IMR-90 (cell line): ENCODE measurements around the gene ATG7. TPM values are rescaled to one million over a fixed set of nuclear protein-coding genes. Genes with fewer than 3 reads are reported as not detected.
A peak's percentile ranks its signal among the peaks of the same experiment; 100 is the strongest.

Experiments used
- ATAC-seq: fragments of 200-7000 bp; cut with Tn5 transposase; 2 replicates; pipeline ENCODE4 v1.9.1; 2020; ENCODE audit warnings: low read depth, mild to moderate bottlenecking, moderate library complexity
- BruUV-seq: library from RNA; stranded (reverse); fragments of 400-500 nt; replicated peaks from 2 replicates; lab custom pipeline; 2021; lab: Mats Ljungman, UMichigan
- CTCF ChIA-PET: fragments of 300-600 bp; formaldehyde crosslinking; extraction: SDS; loops from one replicate; lab custom pipeline; 2021; ENCODE audit warnings: antibody characterized with exemption; lab: Yijun Ruan, JAX
- POLR2A ChIA-PET: fragments of 300-600 bp; sonication (Branson Sonifier 250); formaldehyde crosslinking; loops from one replicate; lab custom pipeline; 2022; ENCODE audit warnings: antibody characterized with exemption; ENCODE audit not compliant: unreplicated experiment; lab: Charles Lee
- DNase-seq: peaks from one replicate; pipeline ENCODE4 v3.0.0; 2013
- H2AFZ ChIP-seq: replicated peaks from 2 replicates; pipeline ENCODE3; 2013; ENCODE audit warnings: low read length, mild to moderate bottlenecking; ENCODE audit not compliant: poor library complexity
- H2AK5ac ChIP-seq: 2 replicates; pipeline ENCODE4 v1.6.1; 2013; ENCODE audit warnings: low read depth, low read length, inconsistent platforms
- H2AK9ac ChIP-seq: replicated peaks from 2 replicates; pipeline ENCODE3; 2013; ENCODE audit warnings: mild to moderate bottlenecking, low read depth, low read length, moderate library complexity; ENCODE audit not compliant: poor library complexity
- H2BK120ac ChIP-seq: 2 replicates; pipeline ENCODE4 v1.6.1; 2013; ENCODE audit warnings: low read depth, low read length, inconsistent platforms
- H2BK15ac ChIP-seq: 3 replicates; pipeline ENCODE4 v1.6.1; 2013; ENCODE audit warnings: low read depth, low read length, inconsistent platforms
- H2BK20ac ChIP-seq: 2 replicates; pipeline ENCODE4 v1.6.1; 2013; ENCODE audit warnings: low read depth, mild to moderate bottlenecking, inconsistent platforms, low read length, moderate library complexity
- H2BK5ac ChIP-seq: 2 replicates; pipeline ENCODE4 v1.6.1; 2013; ENCODE audit warnings: mild to moderate bottlenecking, low read depth, low read length, inconsistent platforms; ENCODE audit not compliant: poor library complexity, severe bottlenecking
- H3K14ac ChIP-seq: replicated peaks from 2 replicates; pipeline ENCODE4 v1.6.1; 2013; ENCODE audit warnings: low read depth, low read length, inconsistent platforms
- H3K18ac ChIP-seq: 2 replicates; pipeline ENCODE4 v1.6.1; 2013; ENCODE audit warnings: low read depth, low read length, control low read depth
- H3K23ac ChIP-seq: 2 replicates; pipeline ENCODE4 v1.6.1; 2013; ENCODE audit warnings: low read depth, low read length, inconsistent platforms
- H3K27ac ChIP-seq: 2 replicates; pipeline ENCODE4 v1.5.1; 2013; ENCODE audit warnings: mild to moderate bottlenecking, control low read depth, low read length; ENCODE audit not compliant: insufficient read depth
- H3K27me3 ChIP-seq: 2 replicates; pipeline ENCODE4 v1.6.1; 2013; ENCODE audit warnings: low read length; ENCODE audit not compliant: control insufficient read depth, insufficient read depth
- H3K36me3 ChIP-seq: 2 replicates; pipeline ENCODE4 v1.6.1; 2013; ENCODE audit warnings: low read length, mixed read lengths; ENCODE audit not compliant: control insufficient read depth, insufficient read depth
- H3K4ac ChIP-seq: 2 replicates; pipeline ENCODE4 v1.6.1; 2013; ENCODE audit warnings: low read depth, low read length, inconsistent platforms
- H3K4me1 ChIP-seq: 2 replicates; pipeline ENCODE4 v1.6.1; 2013; ENCODE audit warnings: low read length, mixed read lengths; ENCODE audit not compliant: control insufficient read depth, insufficient read depth
- H3K4me2 ChIP-seq: 2 replicates; pipeline ENCODE4 v1.6.1; 2013; ENCODE audit warnings: low read depth, mild to moderate bottlenecking, control low read depth, low read length, moderate library complexity
- H3K4me3 ChIP-seq: 2 replicates; pipeline ENCODE4 v1.5.1; 2013; ENCODE audit warnings: low read depth, mild to moderate bottlenecking, control low read depth, low read length, moderate library complexity; ENCODE audit not compliant: insufficient read depth
- H3K56ac ChIP-seq: 2 replicates; pipeline ENCODE4 v1.6.1; 2013; ENCODE audit warnings: low read length, inconsistent platforms; ENCODE audit not compliant: insufficient read depth; ENCODE audit errors: extremely low read depth
- H3K79me1 ChIP-seq, 2 experiments: 2 replicates each; pipeline ENCODE4 v1.6.1; 2013; ENCODE audit warnings: low read length in 2 of 2, inconsistent platforms in 1 of 2, low read depth in 1 of 2
- H3K9ac ChIP-seq: 2 replicates; pipeline ENCODE4 v1.6.1; 2013; ENCODE audit warnings: low read depth, low read length, control low read depth
- H3K9me1 ChIP-seq: 2 replicates; pipeline ENCODE4 v1.6.1; 2013; ENCODE audit warnings: low read length, inconsistent platforms; ENCODE audit not compliant: insufficient read depth
- H3K9me3 ChIP-seq: 2 replicates; pipeline ENCODE4 v1.6.1; 2013; ENCODE audit warnings: low read length; ENCODE audit not compliant: control insufficient read depth, insufficient read depth
- H4K20me1 ChIP-seq: 2 replicates; pipeline ENCODE4 v1.6.1; 2013; ENCODE audit warnings: low read length, inconsistent platforms; ENCODE audit not compliant: insufficient read depth
- H4K5ac ChIP-seq: 2 replicates; pipeline ENCODE4 v1.6.1; 2013; ENCODE audit warnings: mild to moderate bottlenecking, low read depth, low read length, control low read depth
- H4K8ac ChIP-seq, 2 experiments: 2 replicates each; pipeline ENCODE4 v1.6.1; 2013; ENCODE audit warnings: low read depth in 2 of 2, low read length in 2 of 2, control low read depth in 1 of 2, inconsistent platforms in 1 of 2
- H4K91ac ChIP-seq: 2 replicates; pipeline ENCODE4 v1.6.1; 2013; ENCODE audit warnings: low read depth, low read length, inconsistent platforms; ENCODE audit not compliant: insufficient read depth
- BHLHE40 ChIP-seq: fragments of 150-350 bp; IDR thresholded peaks from 2 replicates; pipeline ENCODE4 v1.6.1; 2016; ENCODE audit warnings: mild to moderate bottlenecking, low read depth, low read length
- CEBPB ChIP-seq: IDR thresholded peaks from 2 replicates; pipeline ENCODE4 v1.6.1; 2012; ENCODE audit warnings: low read depth, low read length, improper control_type of control experiment
- CHD1 ChIP-seq: IDR thresholded peaks from 2 replicates; pipeline ENCODE4 v1.6.1; 2012; ENCODE audit warnings: low read depth, low read length, improper control_type of control experiment
- CTCF ChIP-seq: conservative IDR thresholded peaks from 2 replicates; pipeline ENCODE4 v1.5.1; 2012; ENCODE audit warnings: mild to moderate bottlenecking, low read depth, low read length, improper control_type of control experiment
- ELK1 ChIP-seq: fragments of 150-350 bp; IDR thresholded peaks from 2 replicates; pipeline ENCODE4 v1.6.1; 2016; ENCODE audit warnings: low read depth, mild to moderate bottlenecking, low read length, moderate library complexity, borderline replicate concordance
- FOS ChIP-seq: fragments of 150-350 bp; IDR thresholded peaks from 2 replicates; pipeline ENCODE4 v1.6.1; 2016; ENCODE audit warnings: low read depth, low read length
- MAFK ChIP-seq: IDR thresholded peaks from 2 replicates; pipeline ENCODE4 v1.6.1; 2012; ENCODE audit warnings: low read depth, low read length, improper control_type of control experiment
- MAZ ChIP-seq: IDR thresholded peaks from 2 replicates; pipeline ENCODE4 v1.6.1; 2012; ENCODE audit warnings: low read depth, mild to moderate bottlenecking, low read length, improper control_type of control experiment, moderate library complexity, borderline replicate concordance
- MXI1 ChIP-seq: IDR thresholded peaks from 2 replicates; pipeline ENCODE4 v1.6.1; 2012; ENCODE audit warnings: low read depth, mild to moderate bottlenecking, low read length, moderate library complexity, borderline replicate concordance
- NFE2L2 ChIP-seq: fragments of 150-350 bp; IDR thresholded peaks from 2 replicates; pipeline ENCODE4 v1.6.1; 2016; ENCODE audit warnings: low read depth, mild to moderate bottlenecking, low read length
- POLR2A ChIP-seq: IDR thresholded peaks from 2 replicates; pipeline ENCODE4 v1.6.1; 2012; ENCODE audit warnings: mild to moderate bottlenecking, low read depth, low read length
- RAD21 ChIP-seq: IDR thresholded peaks from 2 replicates; pipeline ENCODE4 v1.6.1; 2012; ENCODE audit warnings: low read length, improper control_type of control experiment
- RCOR1 ChIP-seq: IDR thresholded peaks from 2 replicates; pipeline ENCODE4 v1.6.1; 2012; ENCODE audit warnings: mild to moderate bottlenecking, low read length, improper control_type of control experiment; ENCODE audit not compliant: insufficient replicate concordance
- RFX5 ChIP-seq: IDR thresholded peaks from 2 replicates; pipeline ENCODE4 v1.8.0; 2012; ENCODE audit warnings: low read depth, mild to moderate bottlenecking, low read length, moderate library complexity
- SMC3 ChIP-seq: fragments of 150-350 bp; IDR thresholded peaks from 2 replicates; pipeline ENCODE4 v1.6.1; 2016; ENCODE audit warnings: low read depth, mild to moderate bottlenecking, antibody characterized with exemption, low read length, moderate library complexity
- USF2 ChIP-seq: fragments of 150-350 bp; IDR thresholded peaks from 2 replicates; pipeline ENCODE4 v1.6.1; 2017; ENCODE audit warnings: mild to moderate bottlenecking, antibody characterized with exemption, low read length, low read depth
- WGBS, 2 experiments: methylation state at CpG; one replicate each; pipeline versions ENCODE4 v1.1.5 to v1.1.7; 2013; ENCODE audit warnings: missing lambda C conversion rate in 2 of 2; ENCODE audit not compliant: insufficient read length in 1 of 2; ENCODE audit errors: extremely low coverage in 2 of 2; 5-methylcytosine and 5-hydroxymethylcytosine counted together
- dilution Hi-C: fragments of 300-500 bp; cut with HindIII; formaldehyde crosslinking; loops from one replicate; pipeline ENCODE4 v1.14.3; 2018; ENCODE audit warnings: low sequenced_read_pairs; ENCODE audit not compliant: unreplicated experiment
- in situ Hi-C: fragments of 300-500 bp; cut with MboI; formaldehyde crosslinking; loops from 3 replicates; pipeline ENCODE4 v1.14.3; 2019; ENCODE audit warnings: low sequenced_read_pairs, inconsistent platforms, mixed read lengths
- intact Hi-C: fragments of 100-400 bp; cut with micrococcal nuclease; formaldehyde crosslinking; loops from 2 replicates; pipeline ENCODE4 v1.10.0; 2022
- polyA plus RNA-seq, 3 experiments: library from polyadenylated mRNA; depleted of rRNA; stranded (reverse); fragments of >200 nt; gene quantifications; 2 replicates each; pipeline ENCODE4 v1.2.3, GENCODE V29; 2012; ENCODE audit warnings: low replicate concordance in 1 of 3
- total RNA-seq: library from RNA; depleted of rRNA; stranded (reverse); fragments of >200 nt; gene quantifications from 2 replicates; pipeline ENCODE4 v1.2.3, GENCODE V29; 2012

The ATG7 gene
- total and polyA plus RNA-seq, 2 of the 4 experiments (the other 2 are of a cell fraction): 15.6 to 51.4 TPM

- Histone ChIP-seq H3K79me1 (peaks cover 9 to 12% of the 10 kb centered on the region in 2 experiments), H3K14ac (no peak overlapping the region), H3K23ac (no peak overlapping the region), H3K27ac (no peak overlapping the region), H2AFZ (no peak overlapping the region), H2AK5ac (peak overlapping the region; percentile 28; the same call in 1 of the 2 replicates), H3K4me3 (no peak overlapping the region), H3K4ac (peak overlapping the region; percentile 15), H3K18ac (no peak overlapping the region), H4K8ac (no peak overlapping the region), H3K36me3 (no peaks in the 10 kb centered on the region), H2BK15ac (no peak overlapping the region), H2AK9ac (no peak overlapping the region), H4K91ac (no peak overlapping the region; the same call in 1 of the 2 replicates), H3K4me1 (peaks cover 4% of the 10 kb centered on the region; the same call in 1 of the 2 replicates), H3K9me1 (peaks cover 14% of the 10 kb centered on the region), H2BK5ac (no peak overlapping the region), H3K9me3 (no peaks in the 10 kb centered on the region), H3K9ac (no peak overlapping the region), H3K56ac (no peak overlapping the region), H2BK120ac (peak overlapping the region; percentile 30; the same call in 1 of the 2 replicates), H4K5ac (no peak overlapping the region), H3K27me3 (no peaks in the 10 kb centered on the region), H4K20me1 (no peaks in the 10 kb centered on the region), H3K4me2 (no peak overlapping the region), H2BK20ac (no peak overlapping the region)
- ATAC-seq: no peak
- ChIA-PET POLR2A (no interaction called here), CTCF (no interaction called here)
- in situ Hi-C loops (no loop called here), dilution Hi-C loops (no loop called here), intact Hi-C loops (no loop called here)
- BruUV-seq: no TSS peak
- DNase-seq: no peak
- 92% methylated on average over 2 of the region's 8 CpGs; no CpG with 5 or more reads in 1 of the 2 experiments for WGBS, 2 experiments
- no peak for TF ChIP-seq RFX5
- TF ChIP-seq CEBPB: no peak
- no peak for TF ChIP-seq MXI1
- TF ChIP-seq NFE2L2: no peak
- no peak for TF ChIP-seq ELK1
- no peak for TF ChIP-seq MAZ
- TF ChIP-seq RCOR1: no peak
- TF ChIP-seq POLR2A: no peak
- no peak for TF ChIP-seq SMC3
- TF ChIP-seq RAD21: no peak
- TF ChIP-seq CHD1: no peak
- TF ChIP-seq MAFK: no peak
- TF ChIP-seq CTCF: no peak
- TF ChIP-seq FOS: no peak
- no peak for TF ChIP-seq BHLHE40
- TF ChIP-seq USF2: no peak
Observed at GRCh38 chr3:11521167-11521566, 249.0 kb downstream of the ATG7 start.
